ENCODE results near the gene DPP10.

DPP10 gene

GRCh38 chr2:114631146-114631545 is 188.7 kb downstream of the DPP10 start:
- TF ChIP-seq CTCF (conservative IDR thresholded peaks at IDR 0.05; ENCODE audit: low read depth), result no peak
- ChIA-PET CTCF (interaction anchor here (1.0 kb wide), 1 partner anchor 9 kb away, joined by 4 read pairs; no protein-coding TSS in a partner anchor), POLR2A (ENCODE audit: low non-redundant PET) (no interaction called here)
- DNase-seq (ENCODE audit: low spot score), result no peak
- no peak overlapping the region for H3K27ac ChIP-seq

- ChIA-PET CTCF (no interaction called here), POLR2A (ENCODE audit: low non-redundant PET) (no interaction called here)
- H3K27ac ChIP-seq, result no peak overlapping the region
- TF ChIP-seq CTCF (conservative IDR thresholded peaks at IDR 0.05; ENCODE audit: low read depth), result no peak
- no peak for DNase-seq (ENCODE audit: low spot score)
Observed at GRCh38 chr2:114642166-114642770, 199.8 kb downstream of the DPP10 start.

GRCh38 chr2:114642988-114643553 is 200.6 kb downstream of the DPP10 start:
- no peak for DNase-seq (ENCODE audit: low spot score)
- no peak for TF ChIP-seq CTCF (conservative IDR thresholded peaks at IDR 0.05; ENCODE audit: low read depth)
- POLR2A ChIA-PET (ENCODE audit: low non-redundant PET), result no interaction called here
- CTCF ChIA-PET, result interaction anchor here (0.6 kb wide), 1 partner anchor 896 kb away, joined by 3 read pairs; no protein-coding TSS in a partner anchor
- H3K27ac ChIP-seq, result no peak overlapping the region

GRCh38 chr2:114651933-114652332 is 209.5 kb downstream of the DPP10 start:
- no peak for DNase-seq (ENCODE audit: low spot score)
- CTCF ChIA-PET, result interaction anchor here (0.6 kb wide), 1 partner anchor 64 kb away, joined by 3 read pairs; no protein-coding TSS in a partner anchor
- no peak for TF ChIP-seq CTCF (conservative IDR thresholded peaks at IDR 0.05; ENCODE audit: low read depth)
- no peak overlapping the region for H3K27ac ChIP-seq
- POLR2A ChIA-PET (ENCODE audit: low non-redundant PET), result no interaction called here

- no peak overlapping the region for H3K27ac ChIP-seq
- ChIA-PET CTCF (no interaction called here), POLR2A (ENCODE audit: low non-redundant PET) (no interaction called here)
- DNase-seq (ENCODE audit: low spot score), result no peak
- TF ChIP-seq CTCF (conservative IDR thresholded peaks at IDR 0.05; ENCODE audit: low read depth), result no peak
Observed at GRCh38 chr2:114659880-114660279, 217.4 kb downstream of the DPP10 start.

GRCh38 chr2:114661971-114662939 is 219.8 kb downstream of the DPP10 start:
- POLR2A ChIA-PET (ENCODE audit: low non-redundant PET), result no interaction called here
- TF ChIP-seq CTCF (conservative IDR thresholded peaks at IDR 0.05; ENCODE audit: low read depth), result no peak
- no peak for DNase-seq (ENCODE audit: low spot score)

More at GRCh38 chr2:114661971-114662939, 219.8 kb downstream of the DPP10 start:
- CTCF ChIA-PET, result no interaction called here
- H3K27ac ChIP-seq, result no peak overlapping the region
